LNCAP (cell line): ENCODE measurements around the gene CIRBP.

Source experiments
- TF ChIP-seq, protein P1 (sequence below): fragments of 450-650 bp; IDR thresholded peaks from 2 replicates; pipeline ENCODE4 v1.5.1; 2017; ENCODE audit warnings: mild to moderate bottlenecking

CIRBP gene

DNA sequence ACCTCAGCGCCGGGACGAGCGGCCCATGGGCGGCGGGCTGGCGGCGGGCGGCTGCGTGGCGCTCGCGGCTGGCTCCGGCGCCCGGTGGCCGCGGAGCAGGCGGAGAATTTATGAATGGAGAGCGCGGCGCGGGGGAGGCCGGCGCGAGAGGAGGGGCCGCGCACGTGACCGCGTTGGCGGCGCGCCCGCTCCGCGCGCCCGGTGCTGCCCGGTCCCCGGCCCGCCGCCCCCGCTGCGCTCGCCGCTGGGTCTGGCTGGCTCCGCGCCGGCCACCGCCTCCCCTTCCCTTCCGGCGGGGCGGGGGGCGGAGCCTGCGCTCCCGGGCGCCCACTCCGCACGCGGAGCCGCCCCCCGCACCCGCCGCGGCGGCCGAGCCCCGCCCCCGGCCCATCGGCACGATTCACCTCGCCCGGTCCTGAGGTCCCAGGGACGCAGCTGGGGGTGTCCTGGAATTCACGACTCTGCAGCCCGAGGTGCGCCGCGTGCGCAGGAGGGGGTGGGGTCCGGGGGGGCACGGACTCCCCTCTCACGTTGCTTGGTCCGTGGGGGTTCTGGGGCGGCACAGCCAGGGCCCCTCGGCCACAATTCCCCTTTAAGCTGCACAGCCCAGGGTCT lies 31.3 kb upstream of the CIRBP start, which contains the start of gene CBARP:
CBARP (minus strand) TSS at position 252 of the 615 bp plus-strand sequence. CDS start 1,905 bp downstream, outside the sequence.
- TF ChIP-seq, protein P1, sequence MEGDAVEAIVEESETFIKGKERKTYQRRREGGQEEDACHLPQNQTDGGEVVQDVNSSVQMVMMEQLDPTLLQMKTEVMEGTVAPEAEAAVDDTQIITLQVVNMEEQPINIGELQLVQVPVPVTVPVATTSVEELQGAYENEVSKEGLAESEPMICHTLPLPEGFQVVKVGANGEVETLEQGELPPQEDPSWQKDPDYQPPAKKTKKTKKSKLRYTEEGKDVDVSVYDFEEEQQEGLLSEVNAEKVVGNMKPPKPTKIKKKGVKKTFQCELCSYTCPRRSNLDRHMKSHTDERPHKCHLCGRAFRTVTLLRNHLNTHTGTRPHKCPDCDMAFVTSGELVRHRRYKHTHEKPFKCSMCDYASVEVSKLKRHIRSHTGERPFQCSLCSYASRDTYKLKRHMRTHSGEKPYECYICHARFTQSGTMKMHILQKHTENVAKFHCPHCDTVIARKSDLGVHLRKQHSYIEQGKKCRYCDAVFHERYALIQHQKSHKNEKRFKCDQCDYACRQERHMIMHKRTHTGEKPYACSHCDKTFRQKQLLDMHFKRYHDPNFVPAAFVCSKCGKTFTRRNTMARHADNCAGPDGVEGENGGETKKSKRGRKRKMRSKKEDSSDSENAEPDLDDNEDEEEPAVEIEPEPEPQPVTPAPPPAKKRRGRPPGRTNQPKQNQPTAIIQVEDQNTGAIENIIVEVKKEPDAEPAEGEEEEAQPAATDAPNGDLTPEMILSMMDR, result no peak

DNA sequence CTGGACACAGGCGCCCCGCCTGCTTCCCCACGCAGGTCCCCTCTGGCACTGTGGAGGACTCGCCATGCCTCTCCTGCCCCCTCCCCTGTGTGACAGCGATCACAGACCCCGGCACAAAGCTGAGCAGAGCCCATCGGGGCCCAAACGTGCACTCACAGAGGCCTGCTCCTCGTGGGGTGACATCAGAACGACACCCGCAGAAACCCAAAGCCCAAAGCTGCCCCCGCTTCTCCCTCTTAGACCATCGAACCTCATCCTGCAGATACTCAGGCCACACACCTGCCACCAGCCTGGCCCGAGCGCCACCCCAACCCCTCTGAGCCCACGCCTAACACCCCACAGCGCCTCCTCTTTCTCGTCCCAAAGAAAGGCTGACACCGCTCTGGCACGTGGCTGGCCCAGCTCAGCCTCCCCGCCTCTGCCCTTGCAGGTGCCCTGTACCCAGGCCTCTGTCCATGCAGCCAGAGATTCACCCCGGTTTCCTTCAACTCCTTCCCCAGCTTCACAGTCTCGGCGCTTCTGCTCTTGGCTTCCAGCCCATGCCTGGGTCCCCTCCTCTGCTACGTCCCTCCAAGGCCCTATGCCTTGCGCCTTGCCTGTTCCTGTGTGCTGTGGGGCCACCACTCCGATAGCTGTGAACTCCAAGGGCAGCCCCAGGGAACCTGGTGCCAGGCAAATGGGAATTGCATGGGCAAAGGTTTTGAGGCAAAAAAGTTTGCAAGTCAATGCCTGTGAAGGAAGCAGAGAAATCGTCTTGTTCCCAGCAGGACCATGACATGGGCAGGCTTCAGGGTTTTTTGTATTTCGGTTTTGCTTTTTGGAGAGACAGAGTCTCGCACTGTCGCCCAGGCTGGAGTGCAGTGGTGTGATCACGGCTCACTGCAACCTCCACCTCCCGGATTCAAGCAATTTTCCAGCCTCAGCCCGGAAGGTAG lies 30.5 kb upstream of the CIRBP start:
- TF ChIP-seq, protein P1, result no peak

DNA sequence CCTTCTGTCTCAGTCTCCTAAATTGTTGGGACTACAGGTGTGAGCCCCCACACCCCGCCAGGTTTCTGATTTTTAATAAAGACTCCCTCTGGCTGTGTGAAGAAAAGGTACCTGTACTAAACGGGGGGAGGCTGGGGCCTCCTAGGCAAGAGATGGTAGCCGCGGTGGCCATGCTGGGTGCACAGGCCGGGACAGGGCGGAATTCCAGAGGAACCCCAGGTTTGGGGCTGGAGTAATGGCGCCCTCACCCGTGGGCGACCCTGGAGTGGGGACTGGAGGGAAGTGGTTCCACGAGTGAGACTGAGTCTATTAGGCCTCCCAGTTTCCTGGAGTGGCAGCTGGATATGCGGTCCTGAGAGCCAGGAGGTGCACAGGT lies 29.7 kb upstream of the CIRBP start:
- TF ChIP-seq, protein P1, result no peak

DNA sequence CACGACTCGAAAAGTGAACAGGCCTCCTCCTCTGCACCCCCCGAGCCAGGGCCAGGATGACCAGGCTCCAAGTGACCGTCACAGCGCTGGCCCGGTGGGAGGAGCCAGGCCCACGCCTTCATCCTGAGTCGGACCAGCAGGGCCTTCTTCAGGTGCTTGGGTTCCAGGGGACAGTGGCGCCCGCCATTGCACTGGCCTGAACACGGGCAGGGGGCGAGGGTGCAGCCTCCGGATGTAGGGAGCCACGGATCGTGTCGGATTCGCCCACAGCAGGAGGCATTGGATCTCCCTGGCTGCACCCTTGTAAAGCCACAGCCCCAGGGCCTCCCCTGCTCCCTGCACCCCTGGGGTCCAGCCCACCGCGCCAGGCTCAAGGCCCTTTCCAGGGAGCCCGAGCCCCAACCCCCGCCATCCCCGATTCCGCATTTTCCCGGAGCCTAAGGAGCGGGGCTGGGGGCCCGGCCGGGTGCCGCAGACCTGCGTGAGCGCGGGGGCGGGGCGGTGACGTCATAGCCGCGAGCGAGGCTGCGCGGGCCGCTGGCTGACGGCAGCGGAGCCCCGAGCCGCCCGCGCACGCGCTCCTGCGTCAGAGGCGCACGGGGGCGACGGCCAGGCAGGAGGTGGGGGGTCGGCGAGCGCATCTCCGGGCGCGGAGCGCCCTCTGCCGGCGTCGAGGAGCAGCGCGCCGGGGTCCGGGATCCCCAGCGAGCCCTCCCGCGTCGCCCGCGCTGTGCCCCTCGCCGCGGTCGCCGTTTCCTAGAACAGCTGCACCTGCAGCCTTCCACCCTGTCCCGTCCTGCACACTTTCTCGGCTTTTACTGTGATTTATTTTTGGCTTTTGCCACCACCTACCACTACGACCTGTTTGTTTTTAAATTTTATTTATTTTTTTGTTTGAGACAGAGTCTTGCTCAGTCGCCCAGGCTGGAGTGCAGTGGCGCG lies 29.1 kb upstream of the CIRBP start:
- TF ChIP-seq, protein P1, result peak; percentile 89

DNA sequence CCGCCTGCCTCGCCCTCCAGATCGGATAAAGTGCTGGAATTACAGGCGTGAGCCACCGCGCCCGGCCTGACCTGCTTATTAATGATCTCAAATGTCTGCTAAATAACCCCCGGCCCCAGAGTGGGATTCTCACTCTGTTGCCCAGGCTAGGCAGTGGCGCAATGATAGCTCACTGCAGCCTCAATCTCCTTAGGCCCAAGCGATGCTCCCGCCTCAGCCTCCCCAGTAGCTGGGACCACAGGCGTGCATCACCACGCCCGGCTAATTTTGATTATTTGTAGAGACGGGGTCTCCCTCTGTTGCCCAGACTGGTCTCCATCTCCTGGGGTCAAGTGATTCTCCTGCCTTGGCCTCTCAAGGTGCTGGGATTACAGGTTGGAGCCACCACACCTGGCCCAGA lies 28.2 kb upstream of the CIRBP start:
- TF ChIP-seq, protein P1, result no peak

DNA sequence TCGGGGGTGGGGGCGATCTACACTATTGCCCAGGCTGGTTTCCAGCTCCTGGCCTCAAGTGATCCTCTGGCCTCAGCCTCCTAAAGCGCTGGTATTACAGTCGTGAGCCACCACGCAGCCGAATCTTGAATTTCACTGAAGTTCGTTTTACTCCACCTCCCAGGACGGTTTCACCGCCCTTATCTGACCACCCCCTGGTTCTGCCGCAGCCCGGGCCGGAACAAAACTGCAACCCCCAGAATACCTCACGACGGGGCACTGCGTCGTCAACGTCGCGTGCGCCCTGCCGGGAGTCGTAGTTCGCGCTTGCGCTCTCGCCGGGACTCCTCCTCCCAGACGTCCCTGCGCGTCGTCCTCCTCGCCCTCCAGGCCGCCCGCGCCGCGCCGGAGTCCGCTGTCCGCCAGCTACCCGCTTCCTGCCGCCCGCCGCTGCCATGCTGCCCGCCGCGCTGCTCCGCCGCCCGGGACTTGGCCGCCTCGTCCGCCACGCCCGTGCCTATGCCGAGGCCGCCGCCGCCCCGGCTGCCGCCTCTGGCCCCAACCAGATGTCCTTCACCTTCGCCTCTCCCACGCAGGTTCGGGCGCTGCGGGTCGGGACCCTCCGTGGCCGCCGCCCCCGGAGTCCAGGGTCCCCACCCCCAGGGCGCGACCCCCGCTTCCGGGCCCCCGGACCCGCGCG lies 27.6 kb upstream of the CIRBP start, which contains the start of gene ATP5F1D:
ATP5F1D (plus strand) TSS at position 335 of the 679 bp plus-strand sequence; CDS start at position 435, 100 bp downstream.
- TF ChIP-seq, protein P1, result no peak
